H1 (cell line): ENCODE data around the gene ALOX15.
"Not testable (repeated sequence)": the region's sequence is repeated elsewhere in the genome, so short reads cannot be mapped to it uniquely, and the experiment has no call there.

ENCODE experiments used
- CTCF ChIP-seq, 3 experiments: IDR thresholded peaks; 1 replicate in 2 of 3; 2 replicates in 1 of 3; pipeline versions ENCODE4 v1.5.1 to v1.6.1; 2011; ENCODE audit warnings: low read length in 3 of 3, mild to moderate bottlenecking in 3 of 3, inconsistent platforms in 2 of 3, low read depth in 1 of 3, moderate library complexity in 1 of 3; ENCODE audit not compliant: insufficient read depth in 1 of 3; ENCODE audit errors: control extremely low read depth in 1 of 3
- GABPA ChIP-seq: IDR thresholded peaks from 2 replicates; pipeline ENCODE4 v1.6.1; 2011; ENCODE audit warnings: mild to moderate bottlenecking, low read length, moderate library complexity, borderline replicate concordance; ENCODE audit not compliant: insufficient read depth
- POLR2AphosphoS5 ChIP-seq: IDR thresholded peaks from 2 replicates; pipeline ENCODE4 v1.6.1; 2011; ENCODE audit warnings: low read depth, low read length
- SIRT6 ChIP-seq: IDR thresholded peaks from one replicate; pipeline ENCODE4 v1.7.1; 2012; ENCODE audit warnings: low read length, inconsistent platforms
- SP4 ChIP-seq: IDR thresholded peaks from 2 replicates; pipeline ENCODE4 v1.6.1; 2012; ENCODE audit warnings: low read length, inconsistent platforms
- TF ChIP-seq, protein P1 (sequence below): IDR thresholded peaks from 2 replicates; pipeline ENCODE4 v1.6.1; 2012; ENCODE audit warnings: inconsistent platforms

- TF ChIP-seq CTCF (IDR thresholded peaks at IDR 0.05; ENCODE audit: control extremely low read depth in 1 of 3, insufficient read depth in 1 of 3, low read depth in 1 of 3, low read length in 3 of 3); GABPA; SIRT6; SP4; POLR2AphosphoS5: not testable (repeated sequence)
- TF ChIP-seq, protein P1, sequence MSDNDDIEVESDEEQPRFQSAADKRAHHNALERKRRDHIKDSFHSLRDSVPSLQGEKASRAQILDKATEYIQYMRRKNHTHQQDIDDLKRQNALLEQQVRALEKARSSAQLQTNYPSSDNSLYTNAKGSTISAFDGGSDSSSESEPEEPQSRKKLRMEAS, result not testable (repeated sequence)
These were observed 2.7 kb downstream of the ALOX15 start for GRCh38 chr17:4638766-4639165.
